ENCODE data around the gene G2E3.

The G2E3 gene

GRCh38 chr14:30645600-30645999 is 86.6 kb downstream of the G2E3 start:
- Histone ChIP-seq H3K27me3 (ENCODE audit: control insufficient read depth, insufficient read depth, low read length, poor library complexity, severe bottlenecking) (no peaks in the 10 kb centered on the region), H3K4me1 (ENCODE audit: control insufficient read depth, insufficient read depth, low read length) (no peaks in the 10 kb centered on the region), H3K9me3 (ENCODE audit: control insufficient read depth, low read length) (peaks cover 2% of the 10 kb centered on the region), H3K27ac (ENCODE audit: insufficient read depth, low read depth, low read length, poor library complexity, severe bottlenecking) (no peak overlapping the region), H3K4me3 (ENCODE audit: insufficient read depth, low read depth, low read length) (no peak overlapping the region), H3K36me3 (ENCODE audit: control insufficient read depth, insufficient read depth, low read length) (peaks cover 18% of the 10 kb centered on the region)
- WGBS, 2 experiments, result 95 to 96% methylated on average over 2 of the region's 2 CpGs

DNA sequence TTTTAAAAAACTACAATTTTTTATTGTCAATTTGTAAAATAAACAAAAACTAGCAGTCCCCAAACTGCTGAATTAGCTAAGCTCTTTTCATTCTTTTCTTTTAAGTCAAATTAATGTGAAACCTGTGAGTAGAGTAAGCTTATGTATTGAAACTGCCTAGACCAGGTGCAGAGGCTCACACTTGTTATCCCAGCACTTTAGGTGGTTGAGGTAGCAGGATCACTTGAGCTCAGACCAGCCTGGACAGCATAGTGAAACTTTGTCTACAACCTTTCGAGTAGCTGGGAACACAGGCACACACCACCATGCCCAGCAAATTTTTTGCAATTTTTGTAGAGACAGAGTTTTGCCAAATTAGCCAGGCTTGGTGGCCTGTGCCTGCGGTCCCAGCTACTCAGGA is 89.5 kb downstream of the G2E3 start:
- Histone ChIP-seq H3K27me3 (ENCODE audit: control insufficient read depth, insufficient read depth, low read length, poor library complexity, severe bottlenecking) (no peaks in the 10 kb centered on the region), H3K4me1 (ENCODE audit: control insufficient read depth, insufficient read depth, low read length) (no peaks in the 10 kb centered on the region), H3K4me3 (ENCODE audit: insufficient read depth, low read depth, low read length) (no peak overlapping the region), H3K27ac (ENCODE audit: insufficient read depth, low read depth, low read length, poor library complexity, severe bottlenecking) (no peak overlapping the region), H3K36me3 (ENCODE audit: control insufficient read depth, insufficient read depth, low read length) (peaks cover 28% of the 10 kb centered on the region), H3K9me3 (ENCODE audit: control insufficient read depth, low read length) (peaks cover 2% of the 10 kb centered on the region)
- WGBS, 2 experiments, result 94 to 95% methylated on average over 2 of the region's 2 CpGs

- H3K36me3 ChIP-seq (ENCODE audit: control insufficient read depth, insufficient read depth, low read length), result peaks cover 23% of the 10 kb centered on the region
- 89 to 100% methylated on average over 4 to 6 of the region's 6 CpGs for WGBS, 2 experiments
These were observed 93.0 kb downstream of the G2E3 start for GRCh38 chr14:30651937-30652336.

GRCh38 chr14:30655124-30655523 is 96.2 kb downstream of the G2E3 start:
- no peaks in the 10 kb centered on the region for H3K27me3 ChIP-seq (ENCODE audit: control insufficient read depth, insufficient read depth, low read length, poor library complexity, severe bottlenecking)
- H3K27ac ChIP-seq (ENCODE audit: insufficient read depth, low read depth, low read length, poor library complexity, severe bottlenecking), result no peak overlapping the region
- peaks cover 23% of the 10 kb centered on the region for H3K36me3 ChIP-seq (ENCODE audit: control insufficient read depth, insufficient read depth, low read length)
- no peaks in the 10 kb centered on the region for H3K4me1 ChIP-seq (ENCODE audit: control insufficient read depth, insufficient read depth, low read length)
- H3K9me3 ChIP-seq (ENCODE audit: control insufficient read depth, low read length), result no peaks in the 10 kb centered on the region
- no peak overlapping the region for H3K4me3 ChIP-seq (ENCODE audit: insufficient read depth, low read depth, low read length)

More at GRCh38 chr14:30651937-30652336, 93.0 kb downstream of the G2E3 start:
- Histone ChIP-seq H3K9me3 (ENCODE audit: control insufficient read depth, low read length) (no peaks in the 10 kb centered on the region), H3K27me3 (ENCODE audit: control insufficient read depth, insufficient read depth, low read length, poor library complexity, severe bottlenecking) (no peaks in the 10 kb centered on the region), H3K27ac (ENCODE audit: insufficient read depth, low read depth, low read length, poor library complexity, severe bottlenecking) (no peak overlapping the region), H3K4me1 (ENCODE audit: control insufficient read depth, insufficient read depth, low read length) (no peaks in the 10 kb centered on the region), H3K4me3 (ENCODE audit: insufficient read depth, low read depth, low read length) (no peak overlapping the region)

GRCh38 chr14:30655658-30656057 is 96.7 kb downstream of the G2E3 start:
- WGBS, 2 experiments, result 83 to 93% methylated on average over 3 of the region's 3 CpGs
- H3K9me3 ChIP-seq (ENCODE audit: control insufficient read depth, low read length), result no peaks in the 10 kb centered on the region
- no peak overlapping the region for H3K4me3 ChIP-seq (ENCODE audit: insufficient read depth, low read depth, low read length)
- H3K27me3 ChIP-seq (ENCODE audit: control insufficient read depth, insufficient read depth, low read length, poor library complexity, severe bottlenecking), result no peaks in the 10 kb centered on the region
- no peaks in the 10 kb centered on the region for H3K4me1 ChIP-seq (ENCODE audit: control insufficient read depth, insufficient read depth, low read length)
- H3K27ac ChIP-seq (ENCODE audit: insufficient read depth, low read depth, low read length, poor library complexity, severe bottlenecking), result no peak overlapping the region
- H3K36me3 ChIP-seq (ENCODE audit: control insufficient read depth, insufficient read depth, low read length), result peaks cover 23% of the 10 kb centered on the region

- H3K27me3 ChIP-seq (ENCODE audit: control insufficient read depth, insufficient read depth, low read length, poor library complexity, severe bottlenecking), result no peaks in the 10 kb centered on the region
- no peaks in the 10 kb centered on the region for H3K4me1 ChIP-seq (ENCODE audit: control insufficient read depth, insufficient read depth, low read length)
- no peaks in the 10 kb centered on the region for H3K9me3 ChIP-seq (ENCODE audit: control insufficient read depth, low read length)
- 70% methylated on average over 8 of the region's 8 CpGs for WGBS, 2 experiments
- peaks cover 23% of the 10 kb centered on the region for H3K36me3 ChIP-seq (ENCODE audit: control insufficient read depth, insufficient read depth, low read length)
- no peak overlapping the region for H3K27ac ChIP-seq (ENCODE audit: insufficient read depth, low read depth, low read length, poor library complexity, severe bottlenecking)
- no peak overlapping the region for H3K4me3 ChIP-seq (ENCODE audit: insufficient read depth, low read depth, low read length)
These were observed 97.3 kb downstream of the G2E3 start for GRCh38 chr14:30656190-30656632.

DNA sequence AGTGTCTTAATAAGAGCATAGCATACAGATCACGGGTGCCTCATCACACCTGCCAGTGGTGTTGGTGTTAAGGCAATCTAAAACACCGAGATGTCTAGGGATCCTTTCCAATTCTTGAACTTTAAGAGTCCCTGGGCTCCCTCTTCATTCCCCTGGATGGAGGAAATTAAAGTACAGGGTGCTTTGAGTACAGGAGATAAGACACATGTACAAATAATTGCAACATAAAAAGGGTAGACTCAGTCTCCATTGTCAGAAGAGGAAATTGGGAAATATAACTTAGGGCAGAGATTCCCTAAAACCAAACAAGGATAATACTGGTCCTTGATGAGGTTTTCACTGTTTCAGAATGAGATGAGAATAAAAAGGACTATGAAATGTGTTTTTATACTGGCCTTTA is 98.1 kb downstream of the G2E3 start:
- H3K4me1 ChIP-seq (ENCODE audit: control insufficient read depth, insufficient read depth, low read length), result no peaks in the 10 kb centered on the region
- no peak overlapping the region for H3K27ac ChIP-seq (ENCODE audit: insufficient read depth, low read depth, low read length, poor library complexity, severe bottlenecking)
- no peak overlapping the region for H3K4me3 ChIP-seq (ENCODE audit: insufficient read depth, low read depth, low read length)
- 89 to 92% methylated on average over 2 of the region's 2 CpGs for WGBS, 2 experiments
- H3K9me3 ChIP-seq (ENCODE audit: control insufficient read depth, low read length), result no peaks in the 10 kb centered on the region
- no peaks in the 10 kb centered on the region for H3K27me3 ChIP-seq (ENCODE audit: control insufficient read depth, insufficient read depth, low read length, poor library complexity, severe bottlenecking)
- H3K36me3 ChIP-seq (ENCODE audit: control insufficient read depth, insufficient read depth, low read length), result peaks cover 17% of the 10 kb centered on the region

GRCh38 chr14:30657606-30658163 is 98.7 kb downstream of the G2E3 start:
- H3K27ac ChIP-seq (ENCODE audit: insufficient read depth, low read depth, low read length, poor library complexity, severe bottlenecking), result no peak overlapping the region
- no peak overlapping the region for H3K4me3 ChIP-seq (ENCODE audit: insufficient read depth, low read depth, low read length)
- H3K4me1 ChIP-seq (ENCODE audit: control insufficient read depth, insufficient read depth, low read length), result no peaks in the 10 kb centered on the region
- peaks cover 17% of the 10 kb centered on the region for H3K36me3 ChIP-seq (ENCODE audit: control insufficient read depth, insufficient read depth, low read length)
- H3K9me3 ChIP-seq (ENCODE audit: control insufficient read depth, low read length), result no peaks in the 10 kb centered on the region
- no peaks in the 10 kb centered on the region for H3K27me3 ChIP-seq (ENCODE audit: control insufficient read depth, insufficient read depth, low read length, poor library complexity, severe bottlenecking)
- 100% methylated on average over 1 of the region's 2 CpGs for WGBS, 2 experiments

GRCh38 chr14:30658645-30659044 is 99.7 kb downstream of the G2E3 start:
- WGBS, 2 experiments, result 77 to 97% methylated on average over 2 to 3 of the region's 3 CpGs
- peaks cover 12% of the 10 kb centered on the region for H3K36me3 ChIP-seq (ENCODE audit: control insufficient read depth, insufficient read depth, low read length)
- no peak overlapping the region for H3K27ac ChIP-seq (ENCODE audit: insufficient read depth, low read depth, low read length, poor library complexity, severe bottlenecking)

DNA sequence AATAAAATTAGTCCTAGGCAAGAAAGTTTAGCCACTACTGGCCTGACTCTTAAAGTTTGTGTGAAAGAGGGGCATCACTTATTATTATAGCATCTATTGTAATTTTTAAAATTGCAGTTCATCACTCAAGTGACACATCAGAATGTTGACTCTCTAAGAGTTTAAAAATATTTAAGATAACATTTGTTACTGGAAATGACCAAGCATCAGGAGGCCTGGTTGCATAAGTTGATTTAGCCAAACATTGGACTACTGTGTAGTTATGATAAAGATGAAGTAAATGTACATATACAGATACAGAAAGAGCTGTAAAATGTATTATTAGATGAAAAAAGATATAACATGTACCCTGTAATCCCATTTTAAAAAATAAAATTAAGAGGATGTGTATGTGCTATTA is 110.6 kb downstream of the G2E3 start:
- Histone ChIP-seq H3K9me3 (ENCODE audit: control insufficient read depth, low read length) (no peaks in the 10 kb centered on the region), H3K36me3 (ENCODE audit: control insufficient read depth, insufficient read depth, low read length) (peaks cover 5% of the 10 kb centered on the region), H3K4me1 (ENCODE audit: control insufficient read depth, insufficient read depth, low read length) (no peaks in the 10 kb centered on the region), H3K27me3 (ENCODE audit: control insufficient read depth, insufficient read depth, low read length, poor library complexity, severe bottlenecking) (no peaks in the 10 kb centered on the region), H3K27ac (ENCODE audit: insufficient read depth, low read depth, low read length, poor library complexity, severe bottlenecking) (no peak overlapping the region), H3K4me3 (ENCODE audit: insufficient read depth, low read depth, low read length) (no peak overlapping the region)

More at GRCh38 chr14:30658645-30659044, 99.7 kb downstream of the G2E3 start:
- Histone ChIP-seq H3K27me3 (ENCODE audit: control insufficient read depth, insufficient read depth, low read length, poor library complexity, severe bottlenecking) (no peaks in the 10 kb centered on the region), H3K4me1 (ENCODE audit: control insufficient read depth, insufficient read depth, low read length) (no peaks in the 10 kb centered on the region), H3K9me3 (ENCODE audit: control insufficient read depth, low read length) (no peaks in the 10 kb centered on the region), H3K4me3 (ENCODE audit: insufficient read depth, low read depth, low read length) (no peak overlapping the region)
